ENCODE measurements around the gene PHACTR4.

The PHACTR4 gene

GRCh38 chr1:28501925-28502324 is 132.4 kb downstream of the PHACTR4 start:
- Histone ChIP-seq H3K9ac (ENCODE audit: low read length) (no peak overlapping the region), H3K4me2 (ENCODE audit: low read depth, low read length, poor library complexity, severe bottlenecking) (no peak overlapping the region), H2AFZ (ENCODE audit: low read depth, low read length, severe bottlenecking) (no peak overlapping the region), H3K9me2 (replicated peaks; ENCODE audit: insufficient read depth, low read length) (no peaks in the 10 kb centered on the region), H3K36me3 (ENCODE audit: low read length) (peaks cover 8% of the 10 kb centered on the region), H3K9me3 (ENCODE audit: insufficient read depth, low read length) (no peaks in the 10 kb centered on the region), H3K79me2 (ENCODE audit: insufficient read depth, low read length) (peaks cover 15% of the 10 kb centered on the region), H3F3A (ENCODE audit: insufficient read depth) (peaks cover 44% of the 10 kb centered on the region), H3K27me3 (ENCODE audit: low read length) (no peaks in the 10 kb centered on the region), H3K27ac (ENCODE audit: low read depth, low read length) (no peak overlapping the region), H4K20me1 (ENCODE audit: low read depth, low read length) (no peaks in the 10 kb centered on the region), H3K4me3 (ENCODE audit: insufficient read depth, low read length, poor library complexity, severe bottlenecking) (no peak overlapping the region)
- no peak for TF ChIP-seq EZH2phosphoT487 (conservative IDR thresholded peaks at IDR 0.05; ENCODE audit: low read length)
- TF ChIP-seq CTCF (IDR thresholded peaks at IDR 0.05; ENCODE audit: insufficient read depth, low read length, poor library complexity, severe bottlenecking), result no peak

DNA sequence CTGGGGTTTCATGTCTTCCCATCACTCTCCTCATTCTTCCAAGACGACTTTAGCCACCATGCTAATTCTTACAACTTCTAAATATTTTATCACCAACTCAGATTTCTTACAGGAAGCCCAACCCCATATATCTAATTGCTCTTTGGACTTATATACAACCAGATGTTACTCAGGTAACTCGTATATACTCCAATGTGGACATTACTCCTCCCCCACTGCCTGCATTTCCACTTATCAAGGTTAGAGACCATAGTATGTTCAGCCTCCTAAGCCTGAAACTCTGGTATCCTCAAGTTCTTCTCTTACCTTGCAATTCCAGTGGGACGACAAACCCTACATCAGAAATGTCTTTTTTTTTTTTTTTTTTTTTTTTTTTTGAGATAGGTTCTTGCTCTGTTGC is 133.6 kb downstream of the PHACTR4 start:
- peaks cover 56% of the 10 kb centered on the region for H3F3A ChIP-seq (ENCODE audit: insufficient read depth)
- no peak overlapping the region for H3K4me2 ChIP-seq (ENCODE audit: low read depth, low read length, poor library complexity, severe bottlenecking)
- no peak for TF ChIP-seq EZH2phosphoT487 (conservative IDR thresholded peaks at IDR 0.05; ENCODE audit: low read length)
- no peak for TF ChIP-seq CTCF (IDR thresholded peaks at IDR 0.05; ENCODE audit: insufficient read depth, low read length, poor library complexity, severe bottlenecking)

GRCh38 chr1:28505406-28506187 is 136.1 kb downstream of the PHACTR4 start, which contains the start of gene RCC1:
RCC1 (plus strand) TSS chr1:28506043; CDS start chr1:28529867, 23,824 bp downstream.
- peaks cover 31% of the 10 kb centered on the region for H3K79me2 ChIP-seq (ENCODE audit: insufficient read depth, low read length)
- H2AFZ ChIP-seq (ENCODE audit: low read depth, low read length, severe bottlenecking), result peak within 1 kb of the TSS; percentile 43
- H3K27me3 ChIP-seq (ENCODE audit: low read length), result no peaks in the 10 kb centered on the region
- TF ChIP-seq EZH2phosphoT487 (conservative IDR thresholded peaks at IDR 0.05; ENCODE audit: low read length) (no peak), CTCF (IDR thresholded peaks at IDR 0.05; ENCODE audit: insufficient read depth, low read length, poor library complexity, severe bottlenecking) (no peak)
- peak within 1 kb of the TSS; percentile 89 for H3K9ac ChIP-seq (ENCODE audit: low read length)
- peaks cover 35% of the 10 kb centered on the region for H3K36me3 ChIP-seq (ENCODE audit: low read length)
- H4K20me1 ChIP-seq (ENCODE audit: low read depth, low read length), result no peaks in the 10 kb centered on the region
- no peaks in the 10 kb centered on the region for H3K9me2 ChIP-seq (replicated peaks; ENCODE audit: insufficient read depth, low read length)
- H3K4me3 ChIP-seq (ENCODE audit: insufficient read depth, low read length, poor library complexity, severe bottlenecking), result peak within 1 kb of the TSS; percentile 79
- no peaks in the 10 kb centered on the region for H3K9me3 ChIP-seq (ENCODE audit: insufficient read depth, low read length)
- peak within 1 kb of the TSS; percentile 96 for H3K27ac ChIP-seq (ENCODE audit: low read depth, low read length)
- H3K4me2 ChIP-seq (ENCODE audit: low read depth, low read length, poor library complexity, severe bottlenecking), result peak within 1 kb of the TSS; percentile 88
- peaks cover 80% of the 10 kb centered on the region for H3F3A ChIP-seq (ENCODE audit: insufficient read depth)

More for the DNA sequence above, 133.6 kb downstream of the PHACTR4 start:
- Histone ChIP-seq H3K36me3 (ENCODE audit: low read length) (peaks cover 20% of the 10 kb centered on the region), H3K27ac (ENCODE audit: low read depth, low read length) (no peak overlapping the region; the same call in 1 of the 2 replicates), H2AFZ (ENCODE audit: low read depth, low read length, severe bottlenecking) (no peak overlapping the region), H3K27me3 (ENCODE audit: low read length) (no peaks in the 10 kb centered on the region), H4K20me1 (ENCODE audit: low read depth, low read length) (no peaks in the 10 kb centered on the region), H3K9ac (ENCODE audit: low read length) (no peak overlapping the region), H3K79me2 (ENCODE audit: insufficient read depth, low read length) (peaks cover 27% of the 10 kb centered on the region), H3K9me3 (ENCODE audit: insufficient read depth, low read length) (no peaks in the 10 kb centered on the region), H3K9me2 (replicated peaks; ENCODE audit: insufficient read depth, low read length) (no peaks in the 10 kb centered on the region), H3K4me3 (ENCODE audit: insufficient read depth, low read length, poor library complexity, severe bottlenecking) (no peak overlapping the region)

All from SU-DHL-6 (cell line).